Colonic mucosa (tissue), 4 donors: ENCODE measurements around the gene MEA1. TPM values are rescaled to one million over a fixed set of nuclear protein-coding genes. Genes with fewer than 3 reads are reported as not detected.
"Not testable (repeated sequence)": the region's sequence is repeated elsewhere in the genome, so short reads cannot be mapped to it uniquely, and the experiment has no call there.

ENCODE experiments used
- DNase-seq: peaks from one replicate; pipeline ENCODE4 v3.0.0-alpha.2; 2020
- H3K27ac ChIP-seq: fragments of 200-600 bp; one replicate; pipeline ENCODE4 v1.8.0; 2021
- H3K27me3 ChIP-seq: fragments of 200-600 bp; one replicate; pipeline ENCODE4 v1.8.0; 2021
- H3K36me3 ChIP-seq: fragments of 200-600 bp; one replicate; pipeline ENCODE4 v1.8.0; 2021
- H3K4me1 ChIP-seq: fragments of 200-600 bp; one replicate; pipeline ENCODE4 v1.8.0; 2021; ENCODE audit warnings: mild to moderate bottlenecking
- H3K4me3 ChIP-seq: fragments of 200-600 bp; one replicate; pipeline ENCODE4 v1.8.0; 2021
- H3K9ac ChIP-seq, 2 donors: one replicate each; pipeline ENCODE4 v1.7.0; 2013; ENCODE audit warnings: control low read depth in 2 of 2, low read depth in 2 of 2, low read length in 2 of 2
- H3K9me3 ChIP-seq: fragments of 200-600 bp; one replicate; pipeline ENCODE4 v1.8.0; 2021
- intact Hi-C: fragments of 100-400 bp; cut with DNase I; formaldehyde crosslinking; loops from one replicate; pipeline ENCODE4 v1.14.1; 2022
- total RNA-seq, 2 donors: library from RNA; stranded (reverse); fragmentation: NEBNext Ultra II Directional in 1 of 2; extraction: Animal tissue kit (Norgen Biotek cat#: 25700) in 1 of 2; gene quantifications; one replicate each; pipeline ENCODE4 v1.2.1, GENCODE V29; 2021
- TF ChIP-seq, protein P1 (sequence below): fragments of 200-600 bp; IDR thresholded peaks from one replicate; pipeline ENCODE4 v1.8.0; 2022; ENCODE audit warnings: antibody characterized with exemption, mild to moderate bottlenecking
- donor health status: healthy.
- donor health status: DM: no; HTN: no; CAD: no.
- donor health status: DM: no; HTN: no; CAD: no.

Gene MEA1
- total RNA-seq, 2 donors from 2014 or later, result 43.7 to 54.5 TPM

DNA sequence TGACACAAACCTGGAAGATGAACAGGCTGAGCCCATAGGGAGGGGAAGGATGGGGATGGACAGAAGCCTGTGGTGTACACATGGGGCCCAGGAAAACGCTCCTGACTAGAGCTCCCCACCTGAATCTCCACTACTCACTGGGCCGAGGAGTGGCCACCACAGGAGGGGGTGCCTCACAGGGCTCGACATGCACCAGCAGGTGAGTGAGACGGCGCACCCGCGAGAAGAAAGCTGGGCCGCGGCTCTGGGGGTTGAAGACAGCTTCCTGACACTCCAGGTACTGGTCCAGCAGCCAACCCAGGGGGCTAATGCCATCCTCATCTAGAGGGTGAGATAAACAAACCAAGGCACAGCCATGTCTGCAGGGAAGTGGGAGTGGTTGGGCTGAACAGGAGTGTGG lies 29.6 kb upstream of the MEA1 start:
- H3K4me3 ChIP-seq, result no peak overlapping the region
- no peaks in the 10 kb centered on the region for H3K4me1 ChIP-seq
- no peak overlapping the region for H3K27ac ChIP-seq
- intact Hi-C loops, result no loop called here
- H3K9ac ChIP-seq, result no peak overlapping the region
- TF ChIP-seq, protein P1, sequence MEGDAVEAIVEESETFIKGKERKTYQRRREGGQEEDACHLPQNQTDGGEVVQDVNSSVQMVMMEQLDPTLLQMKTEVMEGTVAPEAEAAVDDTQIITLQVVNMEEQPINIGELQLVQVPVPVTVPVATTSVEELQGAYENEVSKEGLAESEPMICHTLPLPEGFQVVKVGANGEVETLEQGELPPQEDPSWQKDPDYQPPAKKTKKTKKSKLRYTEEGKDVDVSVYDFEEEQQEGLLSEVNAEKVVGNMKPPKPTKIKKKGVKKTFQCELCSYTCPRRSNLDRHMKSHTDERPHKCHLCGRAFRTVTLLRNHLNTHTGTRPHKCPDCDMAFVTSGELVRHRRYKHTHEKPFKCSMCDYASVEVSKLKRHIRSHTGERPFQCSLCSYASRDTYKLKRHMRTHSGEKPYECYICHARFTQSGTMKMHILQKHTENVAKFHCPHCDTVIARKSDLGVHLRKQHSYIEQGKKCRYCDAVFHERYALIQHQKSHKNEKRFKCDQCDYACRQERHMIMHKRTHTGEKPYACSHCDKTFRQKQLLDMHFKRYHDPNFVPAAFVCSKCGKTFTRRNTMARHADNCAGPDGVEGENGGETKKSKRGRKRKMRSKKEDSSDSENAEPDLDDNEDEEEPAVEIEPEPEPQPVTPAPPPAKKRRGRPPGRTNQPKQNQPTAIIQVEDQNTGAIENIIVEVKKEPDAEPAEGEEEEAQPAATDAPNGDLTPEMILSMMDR, result no peak
- H3K36me3 ChIP-seq, result no peaks in the 10 kb centered on the region
- H3K27me3 ChIP-seq, result no peaks in the 10 kb centered on the region
- H3K9me3 ChIP-seq, result no peaks in the 10 kb centered on the region
- DNase-seq, result no peak

GRCh38 chr6:43041475-43041874 lies 27.7 kb upstream of the MEA1 start:
- H3K27ac ChIP-seq, intact Hi-C loops, H3K36me3 ChIP-seq: not testable (repeated sequence)

GRCh38 chr6:43040542-43041257 lies 27.0 kb upstream of the MEA1 start:
- no peaks in the 10 kb centered on the region for H3K9me3 ChIP-seq
- no peak overlapping the region for H3K9ac ChIP-seq
- no peaks in the 10 kb centered on the region for H3K36me3 ChIP-seq
- H3K4me3 ChIP-seq, result no peak overlapping the region
- H3K27ac ChIP-seq, result no peak overlapping the region
- DNase-seq, result no peak
- H3K27me3 ChIP-seq, result no peaks in the 10 kb centered on the region
- TF ChIP-seq, protein P1, result no peak
- no peaks in the 10 kb centered on the region for H3K4me1 ChIP-seq
- intact Hi-C loops, result no loop called here

More at GRCh38 chr6:43041475-43041874, 27.7 kb upstream of the MEA1 start:
- not testable (repeated sequence) for H3K9me3 ChIP-seq, H3K4me3 ChIP-seq, H3K27me3 ChIP-seq, H3K9ac ChIP-seq, DNase-seq, H3K4me1 ChIP-seq

DNA sequence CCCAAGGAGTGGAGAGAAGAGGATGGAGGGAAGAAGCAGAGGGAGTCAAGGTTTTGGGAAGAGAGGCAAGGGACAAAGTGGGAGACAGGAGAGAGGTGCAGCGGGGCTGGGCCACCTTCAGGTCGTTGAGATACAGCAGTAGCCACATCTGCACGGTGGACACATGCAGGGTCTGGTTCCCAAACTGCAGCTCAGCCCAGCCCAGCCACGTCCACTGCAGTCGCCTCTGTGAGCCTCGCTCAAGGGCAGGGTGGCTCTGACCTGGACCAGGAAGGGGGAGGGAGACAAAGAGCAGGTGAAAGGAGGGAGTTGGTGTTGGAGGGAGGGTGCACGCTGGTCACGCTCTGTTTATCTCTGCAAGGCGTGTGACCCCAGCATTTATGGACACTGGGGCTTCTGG lies 25.0 kb upstream of the MEA1 start:
- no peaks in the 10 kb centered on the region for H3K27me3 ChIP-seq
- no peak overlapping the region for H3K27ac ChIP-seq
- intact Hi-C loops, result no loop called here
- H3K9me3 ChIP-seq, result no peaks in the 10 kb centered on the region
- no peaks in the 10 kb centered on the region for H3K4me1 ChIP-seq
- H3K36me3 ChIP-seq, result no peaks in the 10 kb centered on the region
- TF ChIP-seq, protein P1, result no peak
- no peak overlapping the region for H3K9ac ChIP-seq
- no peak overlapping the region for H3K4me3 ChIP-seq
- DNase-seq, result no peak

DNA sequence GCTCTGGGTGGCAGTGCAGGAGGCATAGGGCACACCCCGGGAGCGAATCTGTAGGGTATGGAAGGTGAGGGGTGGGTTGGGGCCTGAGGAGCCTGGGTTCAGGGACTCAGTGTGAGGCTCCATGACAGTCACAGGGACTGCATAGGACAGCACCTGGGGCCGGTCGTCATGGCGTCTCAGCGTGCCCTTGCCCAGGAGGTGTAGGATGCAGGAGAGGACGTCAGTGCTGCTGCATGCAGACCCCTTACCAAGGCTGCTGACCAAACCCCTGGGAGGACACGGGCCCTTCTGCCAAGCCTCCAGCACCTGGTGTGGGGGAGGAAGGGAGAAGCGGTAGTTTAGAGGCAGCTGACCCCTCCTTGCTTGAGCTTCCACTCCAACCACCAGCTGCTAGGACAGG lies 24.0 kb upstream of the MEA1 start:
- H3K9ac ChIP-seq, result no peak overlapping the region
- H3K27ac ChIP-seq, result no peak overlapping the region
- intact Hi-C loops, result no loop called here
- no peaks in the 10 kb centered on the region for H3K9me3 ChIP-seq
- no peaks in the 10 kb centered on the region for H3K36me3 ChIP-seq
- H3K4me1 ChIP-seq, result no peaks in the 10 kb centered on the region
- DNase-seq, result no peak
- TF ChIP-seq, protein P1, result no peak
- no peaks in the 10 kb centered on the region for H3K27me3 ChIP-seq
- H3K4me3 ChIP-seq, result no peak overlapping the region

GRCh38 chr6:43037197-43037596 lies 23.5 kb upstream of the MEA1 start:
- H3K36me3 ChIP-seq, result no peaks in the 10 kb centered on the region
- no peaks in the 10 kb centered on the region for H3K27me3 ChIP-seq
- H3K4me3 ChIP-seq, result no peak overlapping the region
- no peaks in the 10 kb centered on the region for H3K4me1 ChIP-seq
- no peak for DNase-seq
- no peak overlapping the region for H3K27ac ChIP-seq
- intact Hi-C loops, result no loop called here
- no peaks in the 10 kb centered on the region for H3K9me3 ChIP-seq
- TF ChIP-seq, protein P1, result no peak
- no peak overlapping the region for H3K9ac ChIP-seq
